ENCODE measurements around the gene XRCC6. TPM values are rescaled to one million over a fixed set of nuclear protein-coding genes. Genes with fewer than 3 reads are reported as not detected.

XRCC6 gene
- total RNA-seq, 4 donors from 2014 or later: 141 to 200 (median 178) TPM

- Histone ChIP-seq H3K9me3 (no peaks in the 10 kb centered on the region), H3K36me3 (peaks cover 0 to 62% (median 0%) of the 10 kb centered on the region in 3 donors), H3K4me3 (no peak overlapping the region), H3K27me3 (no peaks in the 10 kb centered on the region), H3K4me1 (peaks cover 0 to 11% (median 0%) of the 10 kb centered on the region in 4 donors), H3K27ac (peak overlapping the region in 1 of 4 donors; percentile 58)
- DNase-seq (ENCODE audit: low spot score in 2 of 2): no peak
- WGBS, 2 donors: 85 to 86% methylated on average over 6 to 15 of the region's 15 CpGs
- no peak for TF ChIP-seq POLR2A (IDR thresholded peaks at IDR 0.05)
- no peak for TF ChIP-seq CTCF (IDR thresholded peaks at IDR 0.05)
- no peak for TF ChIP-seq EP300 (IDR thresholded peaks at IDR 0.05)
Measured at GRCh38 chr22:41575533-41575932, 45.6 kb upstream of the XRCC6 start.

- Histone ChIP-seq H3K4me1 (peaks cover 0 to 11% (median 0%) of the 10 kb centered on the region in 4 donors), H3K9me3 (no peaks in the 10 kb centered on the region), H3K27ac (peak overlapping the region in 1 of 4 donors; percentile 6), H3K4me3 (no peak overlapping the region), H3K36me3 (peaks cover 0 to 75% (median 0%) of the 10 kb centered on the region in 3 donors), H3K27me3 (no peaks in the 10 kb centered on the region)
- WGBS, 2 donors: 59 to 66% methylated on average over 6 to 9 of the region's 9 CpGs
- peak in 4 of 5 experiments; percentile 25 to 59 (median 30) for TF ChIP-seq CTCF (IDR thresholded peaks at IDR 0.05)
- TF ChIP-seq EP300 (IDR thresholded peaks at IDR 0.05): no peak
- no peak for DNase-seq (ENCODE audit: low spot score in 2 of 2)
Measured at GRCh38 chr22:41576877-41577276, 44.2 kb upstream of the XRCC6 start.

- DNase-seq (ENCODE audit: low spot score in 2 of 2): no peak
- no peaks in the 10 kb centered on the region for H3K27me3 ChIP-seq
- 88 to 90% methylated on average over 8 of the region's 8 CpGs for WGBS, 2 donors
- no peak for TF ChIP-seq CTCF (IDR thresholded peaks at IDR 0.05)
- no peak for TF ChIP-seq EP300 (IDR thresholded peaks at IDR 0.05)
- TF ChIP-seq POLR2A (IDR thresholded peaks at IDR 0.05): no peak
- H3K27ac ChIP-seq: no peak overlapping the region
- H3K36me3 ChIP-seq: peaks cover 0 to 87% (median 1%) of the 10 kb centered on the region in 3 donors
- no peak overlapping the region for H3K4me3 ChIP-seq
- peaks cover 0 to 11% (median 0%) of the 10 kb centered on the region in 4 donors for H3K4me1 ChIP-seq
- H3K9me3 ChIP-seq: no peaks in the 10 kb centered on the region
Measured at GRCh38 chr22:41578114-41578513, 43.0 kb upstream of the XRCC6 start.

GRCh38 chr22:41578818-41579217 is 42.3 kb upstream of the XRCC6 start:
- no peak overlapping the region for H3K4me3 ChIP-seq
- H3K36me3 ChIP-seq: peaks cover 0 to 94% (median 8%) of the 10 kb centered on the region in 3 donors
- WGBS, 2 donors: 91 to 96% methylated on average over 9 of the region's 9 CpGs
- TF ChIP-seq EP300 (IDR thresholded peaks at IDR 0.05): no peak
- TF ChIP-seq POLR2A (IDR thresholded peaks at IDR 0.05): no peak
- no peak for TF ChIP-seq CTCF (IDR thresholded peaks at IDR 0.05)
- no peak overlapping the region for H3K27ac ChIP-seq
- no peaks in the 10 kb centered on the region for H3K27me3 ChIP-seq
- H3K4me1 ChIP-seq: peaks cover 0 to 11% (median 0%) of the 10 kb centered on the region in 4 donors
- DNase-seq (ENCODE audit: low spot score in 2 of 2): no peak
- no peaks in the 10 kb centered on the region for H3K9me3 ChIP-seq

GRCh38 chr22:41579297-41579996 is 41.6 kb upstream of the XRCC6 start:
- Histone ChIP-seq H3K36me3 (peaks cover 0 to 99% (median 13%) of the 10 kb centered on the region in 3 donors), H3K4me3 (no peak overlapping the region), H3K27ac (no peak overlapping the region), H3K9me3 (no peaks in the 10 kb centered on the region), H3K4me1 (peaks cover 0 to 11% (median 0%) of the 10 kb centered on the region in 4 donors), H3K27me3 (no peaks in the 10 kb centered on the region)
- 92 to 97% methylated on average over 10 to 12 of the region's 12 CpGs for WGBS, 2 donors
- DNase-seq (ENCODE audit: low spot score in 2 of 2): no peak
- TF ChIP-seq POLR2A (IDR thresholded peaks at IDR 0.05): no peak
- TF ChIP-seq CTCF (IDR thresholded peaks at IDR 0.05): no peak
- TF ChIP-seq EP300 (IDR thresholded peaks at IDR 0.05): no peak
